HG03060 (cell line): ENCODE data around the gene ITSN1.

Experiments used
- ATAC-seq: cut with Tn5 transposase; IDR thresholded peaks from one replicate; pipeline ENCODE4 v1.9.1; 2021; ENCODE audit warnings: low read depth, moderate number of reproducible peaks; ENCODE audit not compliant: unreplicated experiment

The ITSN1 gene

DNA sequence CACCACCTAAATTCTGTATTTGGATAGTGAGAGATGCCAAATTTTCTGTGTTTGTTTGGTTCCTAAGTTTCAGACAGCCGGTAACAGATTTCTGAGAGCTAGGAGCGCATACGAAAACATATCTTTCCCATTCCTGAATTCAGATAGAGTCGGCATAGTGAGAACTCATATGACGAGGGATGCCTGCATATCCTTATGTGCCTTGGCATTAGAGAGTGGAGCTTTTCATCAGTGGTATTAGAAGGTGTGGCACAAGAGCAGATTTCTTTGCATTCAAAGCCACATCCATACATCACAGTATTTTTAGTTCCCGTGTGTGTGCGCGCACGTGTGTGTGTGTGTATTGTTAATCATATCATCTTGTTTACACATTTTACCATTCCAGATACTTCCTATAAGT, 187.5 kb downstream of the ITSN1 start:
- ATAC-seq = no peak

DNA sequence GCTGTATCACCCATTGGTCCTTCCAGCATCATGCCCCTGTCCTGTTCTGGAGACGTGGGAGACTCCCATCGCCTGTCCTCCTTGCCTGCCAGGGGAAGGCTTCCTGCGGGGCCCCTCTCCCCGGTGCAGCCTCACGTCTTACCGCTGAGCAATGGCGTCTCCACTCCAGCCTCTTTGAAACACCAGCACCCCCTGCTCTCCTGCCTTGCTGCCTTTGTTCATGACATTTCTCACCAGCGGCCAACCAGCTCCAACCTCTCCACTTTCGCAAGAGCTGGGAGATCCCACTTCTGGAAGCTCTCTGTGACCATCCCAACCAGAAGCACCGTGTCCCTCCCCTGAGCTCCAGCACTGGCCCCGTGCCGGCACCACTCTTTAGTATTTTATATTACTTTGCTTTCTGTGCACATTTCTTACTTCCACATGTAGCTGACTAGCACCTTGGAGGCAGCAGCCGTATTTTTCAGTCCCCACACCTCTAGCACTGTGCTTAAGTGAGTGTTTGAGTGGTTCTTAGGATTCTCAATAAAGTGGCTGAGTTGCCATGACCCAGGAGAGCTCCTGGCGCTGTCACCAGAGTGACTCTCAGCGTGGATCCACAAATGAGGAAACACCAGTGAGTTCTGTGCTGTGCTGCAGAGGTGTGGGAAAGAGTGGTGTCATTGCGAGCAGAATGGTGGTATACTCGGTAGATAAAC, 189.8 kb downstream of the ITSN1 start:
- ATAC-seq = no peak

DNA sequence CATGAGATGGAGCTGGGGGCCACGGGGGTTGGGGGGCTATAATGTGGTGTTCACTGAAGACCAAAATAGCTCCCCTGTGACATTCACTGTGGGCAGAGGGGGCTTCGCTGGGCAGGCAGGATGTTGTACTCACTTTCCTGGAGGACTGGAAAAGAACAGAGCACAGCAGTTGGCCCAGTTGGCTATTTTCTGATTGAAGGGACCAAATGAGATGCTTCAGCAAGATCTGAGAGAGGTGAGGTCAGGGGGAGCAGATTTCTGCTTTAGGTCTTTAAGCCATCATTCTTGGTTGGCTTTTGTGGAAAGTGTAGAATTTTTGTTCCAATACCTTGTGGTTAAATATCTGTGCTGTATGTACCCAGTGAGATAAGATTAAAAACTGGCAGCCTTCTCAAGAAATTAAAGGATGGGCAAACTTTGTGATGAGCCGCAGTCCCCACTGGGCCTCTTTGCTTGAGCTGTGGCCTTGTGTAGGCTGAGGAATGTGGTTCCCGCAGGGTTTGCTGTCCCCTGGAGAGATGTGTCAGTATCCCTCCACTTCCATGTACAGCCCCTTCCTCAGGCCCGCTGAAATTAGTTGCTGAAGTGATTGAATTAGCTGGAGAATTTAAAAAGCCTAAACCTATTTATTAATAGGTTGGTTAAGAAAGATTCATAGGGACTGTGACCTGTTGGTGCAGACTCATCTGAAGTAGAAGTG, 192.7 kb downstream of the ITSN1 start:
- ATAC-seq = no peak

DNA sequence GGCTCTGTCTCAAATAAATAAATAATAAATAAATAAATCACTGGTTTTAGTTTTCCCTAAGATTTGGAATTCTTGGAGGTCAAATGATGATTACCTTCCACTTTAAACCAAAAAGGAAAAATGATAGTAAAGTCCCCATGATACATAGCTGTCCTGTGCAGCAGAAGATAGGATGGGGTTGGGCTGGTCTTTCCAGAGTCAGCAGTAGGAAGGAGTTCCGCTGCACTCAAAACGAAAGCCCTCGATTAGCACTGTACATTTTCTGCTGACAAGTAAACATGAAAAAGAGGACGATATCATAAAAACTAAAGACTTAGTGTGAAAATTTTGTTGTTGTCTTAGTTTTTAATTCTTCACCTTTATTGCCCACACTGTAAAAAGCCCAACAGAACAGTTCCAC, 193.6 kb downstream of the ITSN1 start:
- no peak for ATAC-seq

DNA sequence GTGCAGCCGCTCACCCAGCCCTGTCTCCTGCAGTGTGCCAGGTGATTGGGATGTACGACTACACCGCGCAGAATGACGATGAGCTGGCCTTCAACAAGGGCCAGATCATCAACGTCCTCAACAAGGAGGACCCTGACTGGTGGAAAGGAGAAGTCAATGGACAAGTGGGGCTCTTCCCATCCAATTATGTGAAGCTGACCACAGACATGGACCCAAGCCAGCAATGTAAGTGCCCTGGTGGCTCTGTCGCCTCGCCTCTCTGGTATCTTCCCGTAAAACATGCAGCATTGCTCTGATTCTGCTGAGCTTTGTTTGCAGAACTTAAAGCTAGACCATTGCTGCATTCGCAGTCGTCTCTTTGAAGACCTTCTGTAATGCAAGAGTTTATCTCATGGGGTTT, 194.1 kb downstream of the ITSN1 start:
- no peak for ATAC-seq

DNA sequence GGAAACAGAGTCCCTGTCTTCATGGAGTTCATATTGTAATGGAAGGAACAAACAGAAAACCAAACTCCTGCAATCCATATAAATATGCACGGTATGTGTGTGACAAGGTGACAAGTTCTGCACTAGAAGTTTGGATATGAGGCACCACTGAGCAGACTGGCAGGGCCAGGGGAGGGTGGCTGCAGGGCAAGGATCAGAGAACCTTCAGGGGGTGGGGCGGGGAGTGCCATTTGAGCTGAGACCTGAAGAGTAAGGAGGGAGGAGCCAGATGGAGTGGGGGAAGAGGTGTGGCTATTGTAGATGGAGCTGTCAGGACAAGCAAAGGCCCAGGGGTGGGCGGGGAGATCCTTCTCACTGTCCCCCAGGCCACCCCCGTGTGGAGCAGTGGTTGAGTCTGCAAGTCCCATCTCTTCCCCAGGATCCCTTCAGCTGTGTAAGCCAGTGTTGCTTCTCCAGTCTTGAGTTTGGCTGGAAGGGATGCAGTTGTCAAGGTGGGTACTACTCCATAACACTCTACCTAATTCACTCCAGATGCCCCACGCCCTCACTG, 196.9 kb downstream of the ITSN1 start:
- no peak for ATAC-seq

DNA sequence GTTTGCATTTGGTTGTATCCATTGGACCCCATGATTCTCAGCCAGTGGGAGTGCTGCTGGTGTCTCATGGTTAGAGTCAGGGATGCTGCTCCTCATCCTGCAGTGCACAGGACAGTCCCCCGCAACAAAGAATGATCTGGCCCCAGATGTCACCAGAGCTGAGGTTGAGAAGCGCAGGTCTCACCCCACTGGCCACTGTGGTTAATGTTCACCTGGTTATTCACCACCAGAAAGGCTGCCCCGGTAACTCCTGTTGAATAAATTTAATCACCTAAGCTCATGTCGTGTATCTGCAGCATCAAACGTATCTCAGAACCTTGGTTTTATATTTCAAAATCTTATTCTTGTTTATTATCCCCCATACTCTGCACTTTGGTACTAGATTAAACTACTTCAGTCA, 197.5 kb downstream of the ITSN1 start:
- ATAC-seq = no peak

DNA sequence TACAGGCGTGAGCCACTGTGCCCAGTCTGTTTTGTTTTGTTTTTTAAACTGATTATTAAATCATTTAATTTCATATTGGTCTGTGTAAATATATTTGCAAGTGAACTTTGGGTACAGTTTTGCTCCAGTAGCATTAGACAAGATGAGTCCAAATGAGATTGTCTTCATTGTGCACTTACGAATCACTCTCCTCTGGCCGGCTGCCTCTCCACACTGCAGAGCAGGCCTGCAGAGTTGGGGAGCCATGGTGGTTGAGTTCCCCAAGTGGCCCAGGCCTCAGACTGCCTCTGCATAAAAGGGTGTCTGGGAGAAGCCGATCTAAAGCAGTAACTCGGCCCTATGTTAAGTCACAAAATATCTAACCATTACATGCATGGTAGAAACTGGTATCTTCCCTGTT, 198.5 kb downstream of the ITSN1 start:
- no peak for ATAC-seq

DNA sequence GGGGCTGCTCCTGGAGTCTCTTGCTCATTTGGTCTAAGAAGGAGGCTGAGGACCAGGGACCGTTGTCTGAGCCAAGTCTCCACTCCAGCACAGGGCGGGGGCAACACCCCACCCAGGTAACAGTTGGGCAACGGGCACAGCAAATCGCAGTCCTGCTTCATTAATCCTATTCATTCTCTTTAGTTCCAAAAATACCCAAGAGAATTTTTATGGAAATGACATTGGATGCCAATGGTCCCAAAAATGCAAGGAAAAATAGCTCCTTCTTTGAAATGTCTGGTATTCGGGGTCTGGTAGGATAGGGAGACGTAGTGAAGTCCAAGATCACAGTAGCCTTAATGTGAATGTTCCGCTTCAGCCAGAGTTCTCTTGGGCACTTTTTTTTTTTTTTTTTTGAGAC, 199.3 kb downstream of the ITSN1 start:
- no peak for ATAC-seq

DNA sequence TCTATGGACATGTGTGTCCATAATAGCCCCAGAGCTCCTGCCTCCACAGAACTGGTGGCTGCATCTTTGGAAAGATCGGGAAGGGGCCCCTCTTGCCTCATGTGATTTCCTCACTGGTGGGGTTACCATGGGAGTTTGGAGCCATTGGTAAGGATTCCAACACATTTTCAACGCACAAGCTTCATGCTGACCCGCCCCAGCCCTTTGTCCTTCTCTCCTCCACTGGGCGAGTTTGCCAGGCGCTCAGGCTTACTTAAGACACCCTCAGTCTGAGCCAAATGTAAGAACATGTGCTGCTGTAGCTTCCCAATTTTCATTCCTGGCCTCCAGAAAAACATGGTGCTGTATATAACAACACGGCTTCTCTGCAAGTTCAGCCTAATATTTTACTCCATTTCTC, 200.9 kb downstream of the ITSN1 start:
- ATAC-seq = no peak

DNA sequence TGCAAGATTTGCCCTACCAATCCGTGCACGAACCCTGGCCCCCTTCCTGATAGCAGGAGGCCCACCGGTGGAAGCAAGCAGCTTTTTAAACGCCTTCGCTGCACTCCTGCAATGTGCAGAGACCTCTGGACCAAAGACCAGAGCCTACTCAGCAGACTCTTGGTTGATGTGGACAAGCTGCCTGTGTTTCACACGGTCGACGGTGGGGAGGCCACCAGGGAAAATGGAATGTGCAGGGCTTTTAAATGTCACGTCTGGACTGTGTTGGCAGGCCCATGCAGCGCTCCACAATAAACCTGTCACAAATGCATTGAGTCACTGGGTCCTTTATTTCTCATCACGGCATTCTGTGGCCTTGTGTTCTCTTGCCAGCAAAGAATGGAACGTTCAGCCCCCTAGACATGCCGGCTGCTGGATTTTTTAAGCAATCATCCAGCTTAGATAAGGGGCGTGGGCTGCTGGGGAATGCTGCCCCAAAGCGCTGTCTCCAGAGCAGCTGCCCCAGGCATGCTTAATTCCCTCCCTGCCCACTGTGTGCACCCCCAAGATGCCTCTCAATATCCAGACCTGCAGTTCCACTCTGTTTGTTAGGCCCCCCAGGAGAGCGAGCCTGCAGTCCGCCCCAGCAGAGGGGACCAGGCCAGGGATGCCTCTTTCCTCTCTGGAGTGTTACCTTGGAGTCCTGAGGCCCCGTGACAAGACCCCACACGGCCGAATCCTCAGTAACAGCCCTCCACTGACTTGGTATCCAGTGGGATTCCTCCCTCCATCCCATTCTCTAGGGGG, 202.0 kb downstream of the ITSN1 start:
- ATAC-seq = no peak

DNA sequence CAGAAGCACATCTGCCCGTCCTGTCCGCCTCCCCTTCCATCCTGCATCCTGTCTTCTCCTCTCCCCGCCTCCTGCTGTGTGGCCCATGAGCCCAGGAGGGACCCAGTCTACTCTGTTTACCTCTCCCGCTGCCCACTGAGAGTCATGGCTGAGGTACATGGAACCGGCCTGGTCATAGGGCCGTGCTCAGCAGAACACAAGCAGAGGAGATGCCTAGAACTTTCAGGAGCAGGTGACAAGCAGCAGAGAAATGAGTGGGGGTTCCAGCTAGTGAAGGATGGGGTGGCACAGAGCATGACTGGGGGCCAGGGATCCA, 202.5 kb downstream of the ITSN1 start:
- no peak for ATAC-seq

DNA sequence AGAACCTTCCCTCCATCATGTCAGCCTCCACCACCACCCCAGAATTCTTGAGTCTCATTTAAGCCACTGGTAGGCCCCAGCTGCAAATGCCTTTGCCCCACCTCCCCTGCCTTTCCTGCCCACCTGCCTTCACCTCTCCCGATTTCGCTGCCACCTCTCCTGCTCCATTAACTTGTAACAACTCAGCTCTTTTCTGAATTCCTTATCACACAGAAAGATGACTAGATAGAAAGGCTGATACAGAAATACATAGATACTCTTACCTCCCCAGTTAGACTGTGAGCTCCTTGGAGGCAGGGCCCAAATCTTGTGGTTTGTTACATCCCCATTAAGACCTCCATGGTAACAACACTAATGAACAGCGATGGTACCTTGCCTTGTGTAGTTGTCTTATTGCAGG, 203.8 kb downstream of the ITSN1 start:
- ATAC-seq = no peak

DNA sequence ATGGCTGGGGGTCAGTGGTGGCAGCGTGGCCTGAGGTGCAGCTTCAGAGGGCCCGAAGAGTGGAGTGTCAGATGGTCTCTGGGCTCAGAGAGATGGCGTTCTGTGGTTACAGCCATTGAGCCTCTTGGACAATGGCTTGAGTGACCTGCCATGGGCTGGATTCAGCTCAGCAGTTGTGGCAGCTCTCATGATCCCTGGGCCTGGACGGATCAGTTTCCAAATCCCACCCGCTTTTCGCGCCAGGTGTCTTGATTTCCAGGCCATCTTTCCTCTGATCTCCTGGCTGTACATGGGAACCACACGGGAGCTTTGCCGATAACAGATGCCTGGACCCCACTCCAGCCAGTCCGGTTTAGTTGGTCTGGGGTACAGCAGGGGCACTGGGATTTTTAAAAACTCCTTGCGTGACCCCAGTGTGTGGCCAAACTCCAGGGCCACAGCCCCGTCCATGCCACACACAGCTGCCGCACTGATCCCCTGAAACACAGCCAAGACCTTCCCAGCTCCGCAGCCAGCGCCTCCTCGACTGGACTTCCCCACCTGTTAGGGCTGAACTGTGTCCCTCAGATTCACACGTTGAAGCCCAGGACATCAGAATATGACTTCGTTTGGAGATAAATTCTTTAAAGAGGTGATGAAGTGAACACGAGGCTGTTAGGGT, 205.4 kb downstream of the ITSN1 start:
- no peak for ATAC-seq

DNA sequence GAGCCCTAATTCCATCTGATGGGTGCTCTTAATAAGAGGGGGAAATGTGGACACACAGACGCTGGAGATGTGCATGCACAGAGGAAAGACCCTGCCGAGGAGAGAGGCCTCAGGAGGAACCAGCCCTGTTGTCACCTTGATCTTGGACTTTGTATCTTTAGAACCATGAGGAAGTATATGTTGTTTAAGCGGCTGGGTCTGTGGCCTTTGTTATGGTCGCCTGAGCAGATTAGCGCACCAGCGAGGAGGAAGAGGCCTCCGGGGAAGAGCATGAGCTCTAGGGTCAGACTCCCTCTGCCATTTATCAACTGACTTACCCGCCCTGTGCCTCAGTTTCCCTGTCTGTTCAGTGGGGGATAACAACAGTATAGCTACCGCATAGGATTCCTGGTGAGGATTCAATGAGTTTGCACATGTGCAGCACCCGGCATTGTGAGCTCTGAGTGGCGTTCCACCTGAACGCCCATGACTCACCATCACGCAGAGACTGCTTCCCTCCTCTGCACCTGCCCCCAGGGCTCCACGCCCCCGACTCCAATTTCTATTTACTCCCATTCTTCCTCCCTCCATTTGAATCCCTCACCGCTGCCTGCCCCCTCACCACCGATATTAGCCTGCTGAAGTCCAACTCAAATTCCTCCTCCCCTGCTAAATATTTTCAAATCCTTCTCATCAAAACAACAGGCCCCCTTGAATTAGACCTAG, 206.1 kb downstream of the ITSN1 start:
- no peak for ATAC-seq

DNA sequence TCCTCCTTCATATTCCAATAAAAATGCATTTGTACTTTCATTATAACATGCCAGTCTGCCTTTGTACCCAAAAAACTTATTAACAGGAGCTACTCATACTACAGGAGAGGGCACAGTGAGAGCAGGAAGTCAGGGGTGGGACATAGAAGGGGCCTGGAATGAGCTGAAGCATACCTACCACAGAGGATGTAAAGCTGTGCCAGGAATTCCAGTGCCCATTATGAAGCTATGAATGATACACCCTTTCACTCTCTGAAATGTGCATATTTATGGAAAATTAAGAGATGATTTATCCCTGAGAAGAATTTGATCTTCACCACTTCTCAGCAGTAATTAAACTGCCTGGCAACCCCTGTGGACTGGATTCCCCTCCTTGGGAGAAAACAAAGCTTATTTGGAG, 207.5 kb downstream of the ITSN1 start:
- ATAC-seq = no peak

DNA sequence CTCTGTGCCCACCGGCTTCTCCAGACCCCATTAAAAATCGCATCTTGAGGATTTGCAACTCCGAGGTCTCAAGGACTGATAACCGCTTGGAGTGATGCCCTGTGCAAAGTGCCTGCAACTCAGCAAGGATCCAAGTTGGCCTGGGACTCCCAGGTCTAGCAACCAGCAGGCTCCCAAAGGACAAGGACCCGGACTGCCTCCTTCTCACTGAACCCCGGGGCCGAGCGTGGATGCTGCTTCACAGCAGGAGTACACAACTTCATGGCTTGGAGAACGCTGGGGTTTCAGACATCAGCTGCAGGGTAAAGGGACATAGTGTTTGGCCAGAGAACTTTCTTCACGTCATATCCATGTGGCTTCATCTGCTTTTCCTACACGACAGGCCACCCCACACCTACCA, 208.1 kb downstream of the ITSN1 start:
- no peak for ATAC-seq

DNA sequence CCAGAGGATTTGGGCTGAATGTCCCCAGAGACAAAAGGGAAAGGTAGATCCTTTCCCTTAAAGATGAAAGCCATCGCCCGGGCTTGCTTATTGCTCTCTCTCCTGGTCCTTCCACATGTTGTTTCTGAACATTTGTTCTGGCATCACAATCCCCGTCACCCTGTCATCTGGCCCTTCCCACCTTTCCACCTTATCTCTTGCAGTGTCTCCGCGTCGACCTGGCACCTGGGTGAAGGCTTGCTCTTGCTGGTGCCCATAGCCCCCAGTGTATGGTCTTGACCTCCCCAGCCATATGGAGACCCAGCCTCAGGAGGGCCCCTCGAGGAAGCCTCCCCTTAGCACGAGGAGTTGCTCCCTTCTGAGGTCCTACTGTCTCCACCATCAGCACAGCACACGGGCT, 208.7 kb downstream of the ITSN1 start:
- ATAC-seq = no peak

DNA sequence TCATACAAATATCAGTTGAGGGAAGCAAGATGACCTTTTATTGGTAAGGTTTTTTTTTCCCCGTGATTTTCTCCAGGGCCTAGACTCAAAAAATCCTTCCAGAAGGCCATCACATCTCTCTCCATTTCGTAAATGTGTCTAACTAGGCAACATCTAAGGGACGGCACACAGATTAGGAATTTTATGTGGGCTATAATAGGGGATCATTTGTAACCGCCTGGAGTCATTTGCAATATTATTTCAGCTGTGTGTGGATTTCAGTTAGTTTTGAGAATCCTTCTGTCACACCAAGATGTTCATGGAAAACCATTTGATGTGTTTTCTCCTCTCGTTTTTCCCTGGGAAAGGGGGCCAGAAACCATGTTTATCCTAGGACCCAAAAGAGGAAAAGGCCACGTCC, 210.2 kb downstream of the ITSN1 start:
- no peak for ATAC-seq

DNA sequence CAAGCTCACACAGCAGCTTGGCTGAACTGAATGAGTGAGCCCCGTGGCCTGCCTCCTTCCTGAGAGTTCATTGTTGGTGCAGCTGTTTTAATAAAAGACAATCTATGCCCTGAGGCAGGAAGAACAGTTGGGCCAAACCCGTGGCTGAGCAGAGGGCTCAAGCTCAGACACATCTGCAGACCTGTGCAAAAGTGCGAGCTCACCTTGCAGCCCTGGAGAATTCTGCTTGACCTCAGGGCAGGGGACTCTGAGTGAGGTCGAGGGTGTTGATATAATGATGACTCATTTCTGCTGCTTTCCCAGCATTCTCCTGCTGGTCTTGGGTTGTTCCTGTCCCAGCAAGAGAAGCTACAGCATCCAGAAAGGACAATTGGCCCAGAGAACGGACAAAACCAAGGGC, 212.3 kb downstream of the ITSN1 start:
- ATAC-seq = no peak
